GM12875 (cell line): Measurements from ENCODE around the gene RHBDF1.

Source experiments
- H3K4me3 ChIP-seq: one replicate; pipeline ENCODE4 v1.5.1; 2011; ENCODE audit warnings: low read depth, low read length, control low read depth
- CTCF ChIP-seq: IDR thresholded peaks from 2 replicates; pipeline ENCODE4 v1.5.1; 2011; ENCODE audit warnings: low read depth, mild to moderate bottlenecking, control low read depth, inconsistent platforms, low read length, moderate library complexity, borderline replicate concordance; ENCODE audit not compliant: insufficient read depth

RHBDF1 gene

GRCh38 chr16:57711-58110 is 14.7 kb downstream of the RHBDF1 start:
- no peak overlapping the region for H3K4me3 ChIP-seq
- TF ChIP-seq CTCF: no peak

- no peak overlapping the region for H3K4me3 ChIP-seq
- TF ChIP-seq CTCF: no peak
These were observed 16.1 kb downstream of the RHBDF1 start for GRCh38 chr16:56231-56927.

GRCh38 chr16:55571-56136 is 16.8 kb downstream of the RHBDF1 start:
- H3K4me3 ChIP-seq: no peak overlapping the region
- TF ChIP-seq CTCF: no peak

GRCh38 chr16:54237-54581 is 18.2 kb downstream of the RHBDF1 start:
- H3K4me3 ChIP-seq: peak overlapping the region; percentile 80
- no peak for TF ChIP-seq CTCF

- peak within 1 kb of the TSS; percentile 80 for H3K4me3 ChIP-seq
- TF ChIP-seq CTCF: no peak
These were observed 18.8 kb downstream of the RHBDF1 start, which contains the start of the genes POLR3K and SNRNP25 for GRCh38 chr16:53346-54236. POLR3K (minus strand) TSS chr16:53608; CDS start chr16:53586, 22 bp downstream. SNRNP25 (plus strand) TSS chr16:53828; CDS start chr16:54017, 189 bp downstream.

GRCh38 chr16:50769-51591 is 21.5 kb downstream of the RHBDF1 start:
- no peak overlapping the region for H3K4me3 ChIP-seq
- no peak for TF ChIP-seq CTCF
